ENCODE measurements around the gene APBB2. TPM values are rescaled to one million over a fixed set of nuclear protein-coding genes. Genes with fewer than 3 reads are reported as not detected.

The APBB2 gene
- total and polyA plus RNA-seq, 2 of the 8 experiments (the other 6 are each of a cell fraction or from before 2014, with no cell fraction given) = 58.7 to 59.4 TPM

- 89% methylated on average over 2 of the region's 2 CpGs; no CpG with 5 or more reads in 1 of the 2 experiments for WGBS, 2 experiments (ENCODE audit: extremely low coverage in 1 of 2, insufficient coverage in 1 of 2, insufficient read length in 1 of 2, insufficient replicate concordance in 2 of 2, low coverage in 1 of 2, low lambda C conversion rate in 2 of 2, missing lambda C conversion rate in 1 of 2)
- no peak for FAIRE-seq
- TF ChIP-seq SP1 (IDR thresholded peaks at IDR 0.05; ENCODE audit: low read depth, low read length) (no peak), POU5F1 (IDR thresholded peaks at IDR 0.05; ENCODE audit: low read depth, low read length) (no peak), CEBPB (IDR thresholded peaks at IDR 0.05; ENCODE audit: low read depth, low read length) (no peak), ATF2 (IDR thresholded peaks at IDR 0.05; ENCODE audit: low read length) (no peak), BCL11A (IDR thresholded peaks at IDR 0.05; ENCODE audit: low read depth in 2 of 2, low read length in 2 of 2) (no peak), GTF2F1 (IDR thresholded peaks at IDR 0.05; ENCODE audit: borderline replicate concordance, low read depth, low read length) (no peak), GABPA (IDR thresholded peaks at IDR 0.05; ENCODE audit: borderline replicate concordance, insufficient read depth, low read length) (no peak), KDM5A (IDR thresholded peaks at IDR 0.05; ENCODE audit: low read length) (no peak), TAF7 (optimal IDR thresholded peaks at IDR 0.05; ENCODE audit: borderline replicate concordance, low read depth, low read length) (no peak), BRCA1 (IDR thresholded peaks at IDR 0.05; ENCODE audit: low read depth, low read length) (no peak), CTBP2 (IDR thresholded peaks at IDR 0.05; ENCODE audit: borderline replicate concordance, insufficient read depth, insufficient read length, low read length) (no peak), NRF1 (IDR thresholded peaks at IDR 0.05; ENCODE audit: low read depth, low read length) (no peak), SIX5 (IDR thresholded peaks at IDR 0.05; ENCODE audit: low read depth, low read length) (no peak)
These were observed 16.3 kb downstream of the APBB2 start for GRCh38 chr4:41197996-41198395.

More at GRCh38 chr4:41197996-41198395, 16.3 kb downstream of the APBB2 start:
- Histone ChIP-seq H3K27ac (ENCODE audit: low read depth, low read length) (no peak overlapping the region), H3K23me2 (ENCODE audit: low read depth, low read length) (no peaks in the 10 kb centered on the region), H3K79me2 (ENCODE audit: control insufficient read depth in 1 of 2, insufficient read depth in 2 of 2, low read length in 2 of 2) (peaks cover 6 to 76% of the 10 kb centered on the region in 2 experiments), H4K8ac (ENCODE audit: extremely low read depth, insufficient read depth, low read length) (no peak overlapping the region), H4K91ac (replicated peaks; ENCODE audit: insufficient read length, low read length) (no peak overlapping the region), H2AFZ (ENCODE audit: low read length) (no peak overlapping the region), H3K4me2 (ENCODE audit: insufficient read depth in 1 of 2, low read depth in 2 of 2, low read length in 2 of 2) (no peak overlapping the region), H2BK5ac (ENCODE audit: low read depth, low read length) (no peak overlapping the region), H3K4me1 (replicated peaks in 1 of 4; ENCODE audit: control insufficient read depth in 3 of 4, insufficient read depth in 4 of 4, low read length in 3 of 4) (no peaks in the 10 kb centered on the region), H2BK12ac (ENCODE audit: low read depth, low read length) (no peak overlapping the region), H2BK15ac (ENCODE audit: low read length) (no peak overlapping the region), H2BK20ac (ENCODE audit: low read length) (no peak overlapping the region), H3K27me3 (replicated peaks in 1 of 4; ENCODE audit: control insufficient read depth in 3 of 4, extremely low read depth in 1 of 4, insufficient read depth in 3 of 4, low read length in 3 of 4) (no peaks in the 10 kb centered on the region), H3K14ac (ENCODE audit: insufficient read length) (no peak overlapping the region), H3K9me3 (ENCODE audit: insufficient read depth in 2 of 2, low read depth in 1 of 2, low read length in 1 of 2) (no peaks in the 10 kb centered on the region), H3K36me3 (ENCODE audit: control insufficient read depth in 2 of 4, insufficient read depth in 4 of 4, low read length in 3 of 4) (no peaks in the 10 kb centered on the region), H3K9ac (replicated peaks in 1 of 4; ENCODE audit: extremely low read depth in 1 of 4, low read depth in 3 of 4, low read length in 3 of 4) (no peak overlapping the region), H3K56ac (replicated peaks; ENCODE audit: insufficient read length, low read depth, low read length) (no peak overlapping the region), H2AK5ac (ENCODE audit: low read depth, low read length) (no peak overlapping the region), H3K4me3 (ENCODE audit: extremely low read depth in 1 of 4, insufficient read depth in 2 of 4, low read depth in 3 of 4, low read length in 4 of 4) (no peak overlapping the region), H2BK120ac (replicated peaks; ENCODE audit: low read depth, low read length) (no peak overlapping the region), H3K23ac (ENCODE audit: insufficient read length) (no peak overlapping the region), H3K79me1 (ENCODE audit: low read depth, low read length) (peaks cover 4% of the 10 kb centered on the region; the same call in 1 of the 2 replicates), H4K5ac (ENCODE audit: insufficient read length, low read depth, low read length) (no peak overlapping the region), H3K4ac (replicated peaks; ENCODE audit: insufficient read length, low read depth, low read length) (no peak overlapping the region), H3K18ac (ENCODE audit: extremely low read depth, low read length) (no peak overlapping the region), H4K20me1 (replicated peaks in 1 of 2; ENCODE audit: control insufficient read depth in 1 of 2, insufficient read depth in 2 of 2, low read length in 2 of 2) (peaks cover 0 to 2% of the 10 kb centered on the region in 2 experiments)
- ChIA-PET POLR2A (ENCODE audit: partially characterized antibody) (interaction anchor here (0.9 to 2.0 kb wide), 3 partner anchors 12 to 59 kb away, joined by 3 to 6 read pairs (median 4); partner anchors contain the start of gene UCHL1), CTCF (ENCODE audit: partially characterized antibody) (interaction anchor here (0.9 to 1.4 kb wide), 2 partner anchors 15 to 18 kb away, joined by 3 read pairs; no protein-coding TSS in a partner anchor)
- DNase-seq (ENCODE audit: low read depth in 1 of 2, low spot score in 2 of 2) = no peak

Data from H1 (cell line).